ENCODE measurements around the gene PDIK1L. TPM values are rescaled to one million over a fixed set of nuclear protein-coding genes. Genes with fewer than 3 reads are reported as not detected.

The PDIK1L gene
- total and polyA plus RNA-seq, 2 of the 4 experiments (the other 2 are of a cell fraction) = 1.4 to 3.0 TPM

GRCh38 chr1:26171084-26172072, 59.8 kb downstream of the PDIK1L start, which contains the start of gene ZNF593OS:
TSS of gene ZNF593OS (minus strand) at chr1:26171832. CDS start at chr1:26171661, 171 bp downstream.
- peaks cover 6% of the 10 kb centered on the region; the same call in 1 of the 2 replicates for H3K9me1 ChIP-seq (ENCODE audit: insufficient read depth, low read length)
- ATAC-seq (ENCODE audit: low read depth) (no peak), DNase-seq (no peak)
- H2BK120ac ChIP-seq (ENCODE audit: low read depth, low read length) = no peak within 1 kb of the TSS
- H3K4me3 ChIP-seq (ENCODE audit: insufficient read depth, low read depth, low read length) = no peak within 1 kb of the TSS; the same call in 1 of the 2 replicates
- peak within 1 kb of the TSS; percentile 91; the same call in 1 of the 2 replicates for H3K4me2 ChIP-seq (ENCODE audit: low read depth, low read length)
- no peak within 1 kb of the TSS for H3K56ac ChIP-seq (ENCODE audit: extremely low read depth, insufficient read depth, low read length)
- H2AFZ ChIP-seq (replicated peaks; ENCODE audit: low read length, poor library complexity) = no peak within 1 kb of the TSS
- H4K5ac ChIP-seq (ENCODE audit: low read depth, low read length) = no peak within 1 kb of the TSS
- no peak within 1 kb of the TSS for H3K4ac ChIP-seq (ENCODE audit: low read depth, low read length)
- H4K91ac ChIP-seq (ENCODE audit: insufficient read depth, low read depth, low read length) = no peak within 1 kb of the TSS
- intact Hi-C loops (cut with micrococcal nuclease) (no loop called here), in situ Hi-C loops (cut with MboI; ENCODE audit: low sequenced_read_pairs) (no loop called here), dilution Hi-C loops (cut with HindIII; ENCODE audit: low sequenced_read_pairs, unreplicated experiment) (no loop called here)
- no peak within 1 kb of the TSS for H3K14ac ChIP-seq (replicated peaks; ENCODE audit: low read depth, low read length)
- peaks cover 5% of the 10 kb centered on the region; the same call in 1 of the 2 replicates for H3K4me1 ChIP-seq (ENCODE audit: control insufficient read depth, insufficient read depth, low read length)
- H2BK20ac ChIP-seq (ENCODE audit: low read depth, low read length) = no peak within 1 kb of the TSS
- H3K27me3 ChIP-seq (ENCODE audit: control insufficient read depth, insufficient read depth, low read length) = no peaks in the 10 kb centered on the region
- ChIA-PET POLR2A (ENCODE audit: unreplicated experiment) (no interaction called here), CTCF (no interaction called here)
- H3K79me1 ChIP-seq (ENCODE audit: low read depth in 1 of 2, low read length in 2 of 2) = peaks cover 4 to 19% of the 10 kb centered on the region in 2 experiments
- H2BK5ac ChIP-seq (ENCODE audit: low read depth, low read length, poor library complexity, severe bottlenecking) = no peak within 1 kb of the TSS
- 0 out of 2 replicates have a peak, but pooled peaks cover 2% of the 10 kb centered on the region for H3K36me3 ChIP-seq (ENCODE audit: control insufficient read depth, insufficient read depth, low read length)
- 95% methylated on average over 7 of the region's 34 CpGs; no CpG with 5 or more reads in 1 of the 2 experiments for WGBS, 2 experiments (ENCODE audit: extremely low coverage in 2 of 2, insufficient read length in 1 of 2)
- no peak within 1 kb of the TSS for H3K18ac ChIP-seq (ENCODE audit: low read depth, low read length)
- H2AK5ac ChIP-seq (ENCODE audit: low read depth, low read length) = peak within 1 kb of the TSS; percentile 88; the same call in 1 of the 2 replicates
- H2AK9ac ChIP-seq (replicated peaks; ENCODE audit: low read depth, low read length, poor library complexity) = peak within 1 kb of the TSS; percentile 95
- H3K23ac ChIP-seq (ENCODE audit: low read depth, low read length) = no peak within 1 kb of the TSS
- no peak within 1 kb of the TSS for H3K27ac ChIP-seq (ENCODE audit: insufficient read depth, low read length)
- H3K9ac ChIP-seq (ENCODE audit: low read depth, low read length) = no peak within 1 kb of the TSS
- no peak within 1 kb of the TSS for H2BK15ac ChIP-seq (ENCODE audit: low read depth, low read length)
- no peaks in the 10 kb centered on the region for H4K20me1 ChIP-seq (ENCODE audit: insufficient read depth, low read length)
- no TSS peak for BruUV-seq (replicated peaks)
- no peak within 1 kb of the TSS for H4K8ac ChIP-seq (ENCODE audit: low read depth in 2 of 2, low read length in 2 of 2)
- H3K9me3 ChIP-seq (ENCODE audit: control insufficient read depth, insufficient read depth, low read length) = no peaks in the 10 kb centered on the region
- no peak for TF ChIP-seq RFX5 (IDR thresholded peaks at IDR 0.05; ENCODE audit: low read depth, low read length)
- no peak for TF ChIP-seq FOS (IDR thresholded peaks at IDR 0.05; ENCODE audit: low read depth, low read length)
- no peak for TF ChIP-seq BHLHE40 (IDR thresholded peaks at IDR 0.05; ENCODE audit: low read depth, low read length)
- TF ChIP-seq, protein P1, sequence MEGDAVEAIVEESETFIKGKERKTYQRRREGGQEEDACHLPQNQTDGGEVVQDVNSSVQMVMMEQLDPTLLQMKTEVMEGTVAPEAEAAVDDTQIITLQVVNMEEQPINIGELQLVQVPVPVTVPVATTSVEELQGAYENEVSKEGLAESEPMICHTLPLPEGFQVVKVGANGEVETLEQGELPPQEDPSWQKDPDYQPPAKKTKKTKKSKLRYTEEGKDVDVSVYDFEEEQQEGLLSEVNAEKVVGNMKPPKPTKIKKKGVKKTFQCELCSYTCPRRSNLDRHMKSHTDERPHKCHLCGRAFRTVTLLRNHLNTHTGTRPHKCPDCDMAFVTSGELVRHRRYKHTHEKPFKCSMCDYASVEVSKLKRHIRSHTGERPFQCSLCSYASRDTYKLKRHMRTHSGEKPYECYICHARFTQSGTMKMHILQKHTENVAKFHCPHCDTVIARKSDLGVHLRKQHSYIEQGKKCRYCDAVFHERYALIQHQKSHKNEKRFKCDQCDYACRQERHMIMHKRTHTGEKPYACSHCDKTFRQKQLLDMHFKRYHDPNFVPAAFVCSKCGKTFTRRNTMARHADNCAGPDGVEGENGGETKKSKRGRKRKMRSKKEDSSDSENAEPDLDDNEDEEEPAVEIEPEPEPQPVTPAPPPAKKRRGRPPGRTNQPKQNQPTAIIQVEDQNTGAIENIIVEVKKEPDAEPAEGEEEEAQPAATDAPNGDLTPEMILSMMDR (conservative IDR thresholded peaks at IDR 0.05; ENCODE audit: low read depth, low read length) = no peak
- TF ChIP-seq, protein P2, sequence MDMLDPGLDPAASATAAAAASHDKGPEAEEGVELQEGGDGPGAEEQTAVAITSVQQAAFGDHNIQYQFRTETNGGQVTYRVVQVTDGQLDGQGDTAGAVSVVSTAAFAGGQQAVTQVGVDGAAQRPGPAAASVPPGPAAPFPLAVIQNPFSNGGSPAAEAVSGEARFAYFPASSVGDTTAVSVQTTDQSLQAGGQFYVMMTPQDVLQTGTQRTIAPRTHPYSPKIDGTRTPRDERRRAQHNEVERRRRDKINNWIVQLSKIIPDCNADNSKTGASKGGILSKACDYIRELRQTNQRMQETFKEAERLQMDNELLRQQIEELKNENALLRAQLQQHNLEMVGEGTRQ (IDR thresholded peaks at IDR 0.05; ENCODE audit: low read depth, low read length) = no peak
- TF ChIP-seq RAD21 (IDR thresholded peaks at IDR 0.05; ENCODE audit: low read length) = no peak
- no peak for TF ChIP-seq MAZ (IDR thresholded peaks at IDR 0.05; ENCODE audit: borderline replicate concordance, low read depth, low read length)
- TF ChIP-seq RCOR1 (IDR thresholded peaks at IDR 0.05; ENCODE audit: insufficient replicate concordance, low read length) = no peak
- TF ChIP-seq NFE2L2 (IDR thresholded peaks at IDR 0.05; ENCODE audit: low read depth, low read length) = no peak
- TF ChIP-seq CEBPB (IDR thresholded peaks at IDR 0.05; ENCODE audit: low read depth, low read length) = no peak
- TF ChIP-seq MXI1 (IDR thresholded peaks at IDR 0.05; ENCODE audit: borderline replicate concordance, low read depth, low read length) = no peak
- no peak for TF ChIP-seq SMC3 (IDR thresholded peaks at IDR 0.05; ENCODE audit: low read depth, low read length)
- TF ChIP-seq POLR2A (IDR thresholded peaks at IDR 0.05; ENCODE audit: low read depth, low read length) = no peak
- TF ChIP-seq ELK1 (IDR thresholded peaks at IDR 0.05; ENCODE audit: borderline replicate concordance, low read depth, low read length) = no peak

Data from IMR-90 (cell line).